8988T (cell line): ENCODE results near the gene TNIP2.
"Not testable (repeated sequence)": the region's sequence is repeated elsewhere in the genome, so short reads cannot be mapped to it uniquely, and the experiment has no call there.

Experiments
- DNase-seq: peaks from one replicate; pipeline ENCODE4 v3.0.0; 2011

The TNIP2 gene

DNA sequence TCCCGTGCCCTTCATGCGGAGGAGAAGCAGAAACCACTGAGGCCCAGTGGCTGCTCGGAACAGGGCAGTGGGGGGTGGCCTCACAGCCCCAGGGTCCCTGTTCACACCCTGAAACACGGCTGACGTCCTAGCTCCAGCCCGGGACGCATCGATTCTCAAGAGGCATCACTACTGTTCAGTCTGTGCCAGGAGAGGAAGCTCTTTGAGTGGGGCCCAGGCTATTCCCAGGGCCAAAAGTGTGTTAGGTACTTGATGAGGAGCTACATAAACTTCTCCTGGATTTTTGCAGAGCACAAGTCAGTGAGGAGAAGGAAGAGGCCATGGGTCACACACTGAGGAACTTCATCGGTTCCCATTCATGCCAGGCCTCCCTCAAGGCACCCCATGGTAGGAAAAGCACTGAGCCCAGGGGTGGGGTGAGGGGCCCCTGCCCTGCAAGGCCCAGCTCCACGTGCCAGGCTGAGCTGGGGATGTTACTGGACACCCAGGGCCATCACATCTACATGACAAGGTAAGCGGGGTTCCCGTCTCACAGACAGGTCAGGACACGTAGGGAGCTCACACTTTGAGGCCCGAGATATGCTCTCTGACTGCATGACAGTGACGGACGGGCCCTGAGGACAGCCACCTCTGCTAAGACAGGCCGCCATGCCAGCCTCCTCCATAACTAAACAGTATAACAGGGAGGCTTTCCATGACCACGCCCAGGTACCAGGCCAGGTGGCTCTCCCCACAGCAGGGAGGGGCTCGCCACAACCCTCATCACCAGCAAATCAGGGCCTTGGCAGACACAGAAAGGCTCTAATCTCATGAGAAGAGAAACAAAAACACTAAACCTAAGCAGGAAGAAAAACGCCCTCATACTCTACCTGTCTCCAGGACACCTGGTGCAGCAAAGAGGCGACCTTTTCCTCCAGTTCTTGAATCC is 12.4 kb downstream of the TNIP2 start:
- no peak for DNase-seq

DNA sequence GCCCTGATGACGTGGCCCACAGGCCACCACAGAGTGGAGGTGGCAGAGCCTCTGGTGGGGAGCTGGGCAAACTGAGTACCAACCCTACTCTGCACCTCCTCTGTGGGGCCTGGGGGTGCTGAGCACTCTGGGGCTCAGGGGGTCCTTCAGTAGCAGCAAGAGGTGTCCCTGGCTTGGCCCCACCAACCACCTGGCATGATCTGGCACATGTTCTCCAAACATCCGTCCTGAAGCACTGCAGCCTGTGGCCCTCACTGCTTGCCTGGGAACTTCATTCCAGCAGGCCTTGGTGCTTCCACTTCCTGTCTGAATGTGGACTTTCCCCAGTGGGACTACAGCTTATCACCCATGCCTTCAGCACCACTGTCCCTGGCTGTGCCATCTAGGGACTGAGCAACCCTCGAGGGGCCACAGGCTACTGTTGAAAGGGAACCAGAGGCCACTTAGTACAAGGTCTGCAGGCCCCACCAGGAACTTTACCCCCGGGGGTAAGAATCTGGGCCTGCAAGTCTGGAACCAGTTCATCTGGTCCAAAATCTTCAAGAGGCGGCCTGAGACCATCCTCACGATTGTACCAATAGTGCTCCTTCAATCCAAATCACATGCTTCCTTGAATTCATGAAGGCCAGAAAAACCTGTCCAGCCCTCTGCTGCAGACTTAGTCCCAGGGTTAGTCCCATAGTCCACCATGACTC is 13.2 kb downstream of the TNIP2 start:
- DNase-seq, result no peak

DNA sequence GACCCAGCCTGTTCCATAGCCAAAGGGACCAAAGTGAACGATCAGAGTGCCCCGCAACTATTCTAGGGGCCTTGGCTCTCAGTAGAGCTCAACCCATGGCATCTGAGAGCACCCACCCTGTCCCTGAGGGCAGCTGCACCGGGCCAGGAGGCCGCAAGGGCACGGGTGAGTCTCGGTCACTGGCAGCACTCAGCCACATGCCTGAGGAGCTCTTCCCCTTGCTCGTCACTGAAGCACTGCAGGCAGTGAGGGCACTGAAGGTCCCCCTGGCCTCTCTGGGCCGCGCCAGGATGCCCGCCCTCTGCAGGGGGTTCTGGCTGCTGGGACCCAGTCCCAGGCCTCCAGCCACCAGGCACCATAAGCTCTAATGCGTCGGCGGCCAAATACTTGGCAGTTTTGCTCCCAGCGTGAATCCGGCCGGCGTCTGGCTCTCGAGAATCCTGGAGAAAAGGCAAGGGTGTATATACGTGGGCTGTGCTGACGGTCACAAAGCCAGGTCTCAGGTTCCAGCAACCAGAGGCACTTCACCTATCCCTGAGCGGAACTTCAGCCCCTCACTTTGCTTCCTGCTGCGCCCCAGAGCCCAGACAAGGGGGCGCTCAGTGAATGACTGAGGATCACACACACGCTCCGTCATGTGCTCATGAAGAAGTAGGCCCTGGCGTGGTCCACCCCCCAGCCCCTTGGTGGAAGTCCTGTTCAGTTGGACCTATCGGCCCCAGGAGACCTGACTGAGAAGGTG is 13.9 kb downstream of the TNIP2 start:
- DNase-seq, result no peak

DNA sequence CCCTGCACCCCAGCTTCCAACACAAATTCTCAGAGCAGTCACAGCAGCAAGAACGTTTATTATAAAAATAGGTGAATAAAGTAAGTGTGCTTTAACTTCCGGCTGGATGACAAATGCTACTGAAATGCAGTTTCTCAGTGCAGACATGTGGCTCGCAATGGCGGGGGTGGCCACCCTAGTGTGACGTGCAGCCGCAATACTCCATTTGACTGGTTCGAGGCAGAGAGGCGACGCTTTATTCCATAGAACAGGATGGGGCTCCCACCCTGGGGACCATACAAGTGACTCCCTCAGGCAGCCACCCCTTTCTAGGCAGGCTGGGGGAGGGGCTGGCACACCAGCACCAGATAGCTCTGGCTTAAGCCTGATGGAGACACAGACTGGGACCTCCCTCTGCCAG is 14.5 kb downstream of the TNIP2 start:
- DNase-seq, result no peak

DNA sequence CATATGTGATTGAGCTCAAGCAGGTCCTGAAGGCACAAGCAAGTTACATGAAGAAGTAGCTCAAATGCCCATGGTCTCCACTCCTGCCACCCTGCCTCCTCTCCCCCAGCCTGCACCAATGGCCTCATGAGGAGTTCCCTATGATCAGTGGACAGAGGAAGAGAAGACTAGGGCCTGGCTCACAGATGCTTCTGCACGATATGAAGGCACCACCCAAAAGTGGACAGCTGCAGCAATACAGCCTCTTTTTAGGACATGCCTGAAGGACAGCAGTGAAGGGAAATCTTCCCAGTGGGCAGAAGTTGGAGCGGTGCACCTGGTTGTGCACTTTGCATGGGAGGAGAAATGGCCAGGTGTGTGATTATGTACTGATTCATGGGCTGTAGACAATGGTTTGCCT is 17.8 kb downstream of the TNIP2 start:
- DNase-seq, result not testable (repeated sequence)

DNA sequence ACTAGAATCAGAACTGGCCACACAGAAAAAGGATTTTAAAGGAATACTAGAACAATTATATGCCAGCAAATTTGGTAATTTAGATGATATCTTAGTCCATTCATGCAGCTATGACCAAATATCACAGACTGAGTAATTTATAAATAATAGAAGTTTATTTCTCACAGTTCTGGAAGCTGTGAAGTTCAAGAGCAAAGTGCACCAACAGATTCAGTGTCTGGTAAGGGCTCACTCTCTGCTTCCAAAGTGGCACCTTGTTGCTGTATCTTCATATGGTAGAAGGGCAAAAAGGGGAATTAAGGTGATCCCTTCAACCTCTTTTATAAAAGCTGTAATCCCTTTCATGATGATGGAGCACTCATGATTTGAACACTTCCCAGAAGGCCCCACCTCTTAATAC is 20.3 kb downstream of the TNIP2 start:
- no peak for DNase-seq

DNA sequence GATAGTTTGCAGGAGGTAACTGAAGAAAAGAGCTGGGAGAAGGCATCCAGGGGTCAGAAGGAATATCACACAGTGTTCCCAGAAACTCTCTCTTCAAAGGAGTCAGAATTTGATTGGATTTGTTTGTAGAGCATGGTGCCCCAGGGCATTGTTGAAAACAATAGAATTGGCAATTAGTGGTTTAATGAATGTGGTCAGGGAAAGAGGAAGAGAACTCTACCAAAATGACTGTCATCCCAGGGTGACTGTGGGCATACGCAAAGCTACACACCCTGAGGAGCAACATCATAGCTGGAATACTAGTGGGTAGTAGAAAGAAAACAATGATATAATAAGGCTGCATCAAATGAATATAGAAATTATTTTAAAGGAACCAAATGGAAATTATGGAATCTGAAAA is 21.5 kb downstream of the TNIP2 start:
- no peak for DNase-seq

DNA sequence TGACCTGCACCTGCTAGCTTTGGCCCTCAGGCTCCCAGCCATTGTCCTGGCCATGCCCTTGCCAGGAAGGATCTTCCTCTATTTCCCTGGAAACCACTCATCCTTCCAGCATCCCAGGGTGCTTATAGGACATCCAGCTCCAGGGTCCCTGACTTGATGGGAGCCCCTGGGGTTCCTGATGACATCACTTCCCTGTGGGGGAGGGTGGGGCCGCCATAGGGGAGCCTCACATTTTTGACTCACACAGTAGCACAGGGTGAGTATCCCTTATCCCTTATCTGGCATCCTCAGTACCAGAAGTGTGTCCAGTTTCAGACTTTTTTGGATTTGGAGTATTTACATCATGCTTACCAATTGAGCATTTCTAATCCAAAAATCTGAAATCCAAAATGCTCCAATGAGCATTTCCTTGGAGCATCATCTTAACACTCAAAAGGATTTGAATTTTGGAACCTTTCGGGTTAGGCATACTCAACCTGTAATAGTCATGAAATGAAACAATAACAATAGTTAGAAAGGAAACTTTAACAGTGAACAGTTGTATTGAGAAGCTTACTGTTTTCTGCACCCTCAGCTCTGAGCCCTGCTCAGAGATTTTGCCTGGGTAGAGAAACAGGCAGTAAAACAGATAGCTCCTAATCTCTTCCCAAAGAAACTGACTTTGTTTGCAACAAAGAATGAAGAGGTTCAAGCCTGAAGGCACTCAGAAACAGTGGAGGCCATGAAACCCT is 22.1 kb downstream of the TNIP2 start:
- DNase-seq, result no peak

DNA sequence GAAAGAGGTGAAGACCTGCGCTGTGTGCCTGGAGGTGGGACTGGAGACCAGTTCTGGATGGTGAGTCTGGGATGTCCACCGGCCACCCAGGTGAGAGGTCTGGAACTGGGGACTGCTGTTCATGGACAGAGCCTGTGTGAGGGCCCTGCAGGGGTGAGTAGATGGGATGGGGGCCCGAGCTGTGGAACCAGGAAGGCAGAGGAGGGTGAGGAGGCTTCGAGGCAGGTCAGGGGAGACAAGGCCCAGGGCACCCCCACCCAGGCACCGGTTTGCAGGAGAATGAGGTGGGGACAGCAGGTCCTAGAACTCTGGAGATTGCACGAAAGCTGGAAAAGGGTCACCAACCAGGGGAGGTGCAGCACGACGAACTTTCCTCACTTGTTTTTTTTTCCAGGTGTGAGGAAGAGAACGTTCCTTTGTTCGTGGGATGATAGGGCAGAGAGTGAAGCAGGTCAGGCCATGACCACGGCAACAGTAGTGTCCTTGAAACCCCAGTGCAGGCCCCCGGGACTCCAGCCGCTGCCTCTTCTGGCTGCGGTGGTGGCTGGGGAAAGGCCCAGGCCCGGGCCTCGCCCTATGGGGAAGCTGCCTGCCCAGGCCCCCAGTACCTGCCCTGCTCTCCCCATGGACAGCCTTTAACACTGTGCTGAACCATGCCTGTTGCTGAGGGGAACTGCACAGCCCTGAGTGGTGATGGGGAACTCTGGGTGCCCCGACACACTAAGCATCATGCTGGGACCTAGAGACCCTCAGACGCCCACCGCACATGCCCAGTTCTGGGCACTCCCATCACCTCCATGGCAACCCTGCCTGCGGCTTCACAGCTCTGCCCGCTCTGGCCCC is 22.9 kb downstream of the TNIP2 start:
- no peak for DNase-seq

DNA sequence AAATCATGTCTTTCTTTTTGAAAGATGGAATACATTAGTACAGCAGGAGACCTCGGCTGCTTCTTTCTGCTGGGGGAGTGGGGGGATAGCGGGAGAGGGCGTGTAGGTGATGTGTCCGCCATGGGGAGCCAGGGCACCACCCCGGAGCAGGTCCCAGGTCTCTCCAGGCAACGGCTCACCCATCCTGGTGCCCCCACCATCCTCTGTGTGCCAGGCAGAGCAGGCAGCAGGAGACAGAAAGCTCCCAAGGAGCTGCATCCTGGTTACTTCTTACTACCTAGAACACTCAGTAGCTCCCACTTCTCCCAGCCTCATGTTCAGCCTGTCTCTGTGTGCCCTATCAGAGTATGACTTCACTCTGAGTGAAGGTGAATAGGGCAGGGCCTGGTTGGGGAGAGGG is 23.6 kb downstream of the TNIP2 start:
- DNase-seq, result no peak

DNA sequence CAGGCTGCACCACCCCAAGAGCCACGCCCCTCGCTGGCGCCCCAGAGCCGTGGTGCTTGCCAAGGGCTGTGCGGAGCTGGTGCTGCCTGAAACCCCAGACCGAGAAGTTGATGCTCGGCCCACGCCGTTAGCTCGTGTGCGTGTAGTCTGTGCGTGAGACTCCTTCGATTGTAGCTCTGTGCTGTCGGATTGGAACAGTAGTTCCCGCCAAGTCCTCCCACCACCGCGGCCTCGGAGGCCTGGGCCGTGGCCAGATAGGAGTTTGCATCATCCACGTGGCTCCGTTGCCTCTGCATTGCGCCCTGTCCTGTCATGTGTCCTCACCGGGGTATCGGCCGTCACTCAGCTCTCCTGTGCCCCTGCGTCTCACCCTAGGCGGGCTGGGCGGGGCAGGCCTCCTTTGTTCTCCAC is 24.2 kb downstream of the TNIP2 start:
- DNase-seq, result no peak

DNA sequence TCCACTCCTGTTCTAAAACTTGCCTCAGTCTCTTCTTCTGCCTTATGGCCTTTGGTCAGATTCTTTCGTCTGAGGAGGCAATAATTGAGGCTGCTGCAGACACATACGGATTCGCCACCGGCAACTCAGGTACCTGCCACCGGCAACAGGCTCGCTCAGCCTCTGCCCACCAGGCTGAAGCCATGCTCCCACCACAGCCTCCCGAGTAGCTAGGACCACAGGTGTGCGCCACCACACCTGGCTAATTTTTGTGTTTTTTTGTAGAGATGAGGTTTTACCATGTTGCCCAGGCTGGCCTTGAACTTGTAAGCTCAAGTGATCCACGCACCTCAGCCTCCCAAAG is 26.6 kb downstream of the TNIP2 start:
- no peak for DNase-seq

DNA sequence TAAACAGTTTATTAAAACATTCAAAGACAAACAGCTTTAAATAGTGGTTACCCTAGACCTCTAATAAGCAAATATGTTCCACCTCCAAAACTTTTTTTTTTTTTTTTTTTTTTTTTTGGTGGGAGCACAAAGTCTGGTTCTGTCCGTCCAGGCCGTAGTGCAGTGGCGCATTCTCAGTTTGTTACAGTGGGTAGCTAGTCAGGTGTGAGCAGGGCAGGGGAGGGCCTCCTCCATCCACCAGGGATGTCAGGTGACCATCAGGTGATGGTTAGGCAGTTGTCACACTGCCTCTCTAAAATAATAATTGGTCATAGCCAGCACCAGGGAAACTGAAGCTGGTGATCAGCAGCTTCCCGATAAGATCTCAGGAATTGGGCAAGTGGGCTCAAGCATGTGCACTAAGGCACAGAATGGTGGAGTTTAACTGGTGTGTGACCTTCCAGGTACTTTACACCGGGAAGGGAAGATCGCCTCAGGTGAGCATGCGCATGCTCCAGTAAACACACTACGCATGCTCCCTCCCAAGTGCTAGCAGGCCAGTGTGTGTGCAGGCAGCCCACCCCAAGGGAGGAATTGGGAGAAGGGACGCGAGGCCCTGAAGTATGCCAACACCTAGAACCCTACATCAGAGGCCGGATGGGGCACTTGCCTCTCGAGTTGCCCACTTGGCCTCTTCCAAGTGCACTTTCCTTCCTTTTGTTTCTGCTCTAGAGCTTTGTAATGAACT is 27.2 kb downstream of the TNIP2 start:
- DNase-seq, result no peak

DNA sequence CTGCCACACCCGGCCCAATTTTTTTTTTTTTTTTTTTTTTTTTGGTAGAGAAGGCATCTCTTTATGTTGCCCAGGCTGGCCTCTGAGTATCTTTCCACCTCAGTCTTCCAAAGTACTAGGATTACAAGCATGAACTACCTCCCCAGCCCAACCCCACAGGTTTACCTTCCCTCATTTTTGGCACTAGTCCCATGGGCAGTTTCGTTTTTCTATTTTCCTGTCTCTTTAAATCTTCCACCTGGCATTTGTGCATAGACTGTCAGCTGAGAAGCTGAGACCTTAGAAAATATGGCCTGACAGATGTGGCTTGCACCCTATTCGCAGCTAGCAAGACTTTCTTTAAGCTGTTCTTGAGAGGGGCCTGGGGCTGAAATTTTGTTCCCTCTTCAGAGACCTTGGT is 27.9 kb downstream of the TNIP2 start:
- DNase-seq, result no peak

DNA sequence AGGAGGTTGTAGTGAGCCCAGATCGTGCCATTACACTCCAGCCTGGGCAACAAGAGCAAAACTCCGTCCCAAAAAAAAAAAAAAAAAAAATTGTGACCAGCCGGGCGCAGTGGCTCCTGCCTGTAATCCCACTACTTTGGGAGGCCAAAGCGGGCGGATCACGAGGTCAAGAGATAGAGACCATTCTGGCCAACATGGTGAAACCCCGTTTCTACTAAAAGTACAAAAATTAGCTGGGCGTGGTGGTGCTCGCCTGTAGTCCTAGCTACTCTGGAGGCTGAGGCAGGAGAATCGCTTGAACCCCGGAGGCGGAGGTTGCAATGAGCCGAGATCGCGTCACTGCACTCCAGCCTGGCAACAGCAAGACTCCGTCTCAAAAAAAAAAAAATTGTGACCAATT is 29.3 kb downstream of the TNIP2 start:
- not testable (repeated sequence) for DNase-seq

DNA sequence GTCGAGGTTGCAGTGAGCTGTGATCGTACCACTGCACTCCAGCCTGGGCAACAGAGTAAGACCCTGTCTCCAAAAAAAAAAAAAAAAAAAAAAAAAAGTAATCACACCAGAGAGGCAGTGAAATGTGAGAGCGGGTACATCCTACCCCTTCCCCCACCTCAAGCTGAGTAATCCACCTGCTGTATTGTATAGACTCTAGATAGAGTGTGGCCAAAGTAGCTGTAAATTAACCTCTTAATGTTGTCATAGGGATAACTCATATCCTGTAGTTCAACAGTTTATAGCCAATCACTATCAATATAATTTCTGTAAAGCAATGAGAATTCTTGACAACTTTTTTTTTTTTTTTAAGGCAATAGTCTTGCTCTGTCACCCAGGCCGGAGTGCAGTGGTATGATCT is 30.8 kb downstream of the TNIP2 start:
- DNase-seq, result no peak

DNA sequence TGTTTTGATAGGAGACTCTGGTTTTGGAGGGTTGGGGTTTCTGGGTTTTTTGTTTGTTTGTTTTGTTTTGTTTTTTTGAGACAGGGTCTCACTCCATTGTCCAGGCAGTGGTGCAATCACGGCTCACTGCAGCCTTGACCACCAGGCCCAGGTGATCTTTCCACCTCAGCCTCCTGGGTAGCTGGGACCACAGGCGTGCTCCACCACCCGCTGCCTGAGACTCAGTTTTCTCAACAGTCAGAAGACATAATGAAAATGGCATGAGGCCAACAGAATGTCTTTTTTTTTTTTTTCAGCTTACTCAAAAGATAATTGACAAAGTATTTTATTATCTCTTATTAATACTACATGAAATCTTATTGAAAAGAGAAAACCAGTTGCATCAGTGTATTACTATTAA is 32.4 kb downstream of the TNIP2 start:
- DNase-seq, result no peak

DNA sequence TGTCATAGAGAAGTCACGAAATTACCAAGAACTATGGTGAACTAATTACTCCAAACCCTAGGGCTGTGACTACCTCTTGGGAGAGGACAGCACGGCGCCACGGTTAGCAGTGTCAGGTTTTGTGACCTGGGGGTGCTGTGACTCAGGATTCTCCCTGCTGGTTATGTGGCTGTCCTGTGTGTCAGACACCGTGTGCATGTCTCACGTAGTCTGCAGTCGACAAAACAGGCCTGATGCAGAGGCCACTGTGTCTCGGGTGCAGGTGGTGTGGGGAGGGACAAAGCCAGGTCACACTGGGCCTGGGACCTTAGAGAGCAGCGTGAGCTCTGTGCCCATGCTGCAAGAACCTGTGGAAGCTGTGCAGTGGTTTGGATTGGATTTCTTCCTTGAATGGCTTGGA is 34.1 kb downstream of the TNIP2 start:
- no peak for DNase-seq

DNA sequence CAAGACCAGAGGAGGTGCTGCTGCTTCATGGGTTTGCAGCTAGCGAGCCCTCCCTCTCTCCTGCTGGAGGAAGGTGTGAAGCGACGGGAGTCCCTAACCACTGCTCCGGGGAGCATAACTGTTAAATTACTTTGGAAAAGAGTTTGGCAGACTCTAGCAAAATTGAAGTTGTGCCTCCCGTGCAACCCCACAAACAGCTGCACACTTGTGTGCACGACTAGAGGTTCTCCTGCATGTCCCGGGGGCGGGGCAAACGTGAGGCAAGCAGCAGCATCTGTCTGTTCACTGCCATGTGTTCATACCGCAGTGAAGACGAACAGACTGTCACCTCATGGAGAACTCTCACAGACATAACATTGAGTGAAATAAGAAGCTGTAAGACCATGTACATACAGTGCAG is 34.5 kb downstream of the TNIP2 start:
- no peak for DNase-seq

DNA sequence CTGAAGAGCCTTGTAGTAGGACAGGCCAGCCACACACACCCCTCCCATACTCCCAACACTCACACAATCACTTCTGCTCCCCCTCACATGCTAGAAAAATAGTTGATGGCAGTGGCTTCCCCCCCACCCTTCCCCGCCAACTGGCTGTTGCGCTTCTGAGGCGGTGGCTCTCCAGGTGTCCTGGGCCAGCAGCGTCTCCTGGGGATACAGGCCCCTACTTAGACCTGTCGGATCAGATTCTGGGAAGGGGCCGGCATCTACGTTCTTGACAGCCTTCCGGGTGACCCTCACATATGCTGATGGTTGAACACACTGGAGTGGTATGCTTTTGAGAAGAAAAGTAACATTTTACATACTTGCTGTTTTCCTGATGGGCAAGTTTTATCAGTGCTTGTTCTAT is 39.9 kb downstream of the TNIP2 start:
- no peak for DNase-seq

DNA sequence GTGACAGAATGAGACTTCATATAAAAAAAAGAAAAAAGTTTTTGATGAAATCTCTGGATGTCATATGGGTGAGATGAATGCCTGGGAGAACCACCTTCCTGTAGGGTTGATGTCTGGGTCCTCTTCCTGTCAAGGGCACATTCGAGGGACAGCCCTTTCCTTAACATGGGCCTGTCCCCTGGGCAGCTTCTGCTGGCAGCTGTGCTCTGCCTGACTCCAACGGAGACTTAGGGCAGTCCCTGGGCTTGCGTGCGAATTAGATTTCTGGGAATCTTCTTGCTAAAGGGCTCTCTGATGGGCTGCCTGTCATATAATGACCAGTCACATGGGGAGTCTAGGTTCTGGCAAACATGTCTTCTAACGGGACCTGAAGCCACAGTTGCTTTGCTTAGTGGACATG is 40.7 kb downstream of the TNIP2 start:
- no peak for DNase-seq

DNA sequence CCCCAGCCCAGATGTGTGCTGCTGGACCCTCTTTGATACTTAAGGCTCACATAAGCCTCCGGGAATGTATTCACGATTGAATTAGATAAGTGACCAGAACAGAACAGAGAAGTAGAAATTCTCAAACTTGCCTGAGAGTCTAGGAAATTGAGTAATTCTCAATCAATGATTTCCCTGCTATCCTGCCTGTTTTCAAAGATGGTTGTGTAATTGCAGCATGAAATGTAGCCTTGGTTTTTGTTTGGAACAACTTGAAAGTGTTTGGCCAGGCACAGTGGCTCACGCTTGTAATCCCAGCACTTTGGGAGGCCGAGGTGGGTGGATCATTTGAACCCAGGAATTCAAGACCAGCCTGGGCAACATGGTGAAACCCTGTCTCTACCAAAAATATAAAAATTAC is 41.2 kb downstream of the TNIP2 start:
- DNase-seq, result no peak
